Hematopoietic multipotent progenitor cell treated with erythropoietin and hydrocortisone succinate and interleukin-3 and kit ligand, for 6 days (in vitro differentiated cells): Measurements from ENCODE around the gene CCDC6.
"Not testable (repeated sequence)": the region's sequence is repeated elsewhere in the genome, so short reads cannot be mapped to it uniquely, and the experiment has no call there.

Source experiments
- DNase-seq: peaks from one replicate; pipeline ENCODE4 v3.0.0-alpha.2; 2015

The CCDC6 gene

DNA sequence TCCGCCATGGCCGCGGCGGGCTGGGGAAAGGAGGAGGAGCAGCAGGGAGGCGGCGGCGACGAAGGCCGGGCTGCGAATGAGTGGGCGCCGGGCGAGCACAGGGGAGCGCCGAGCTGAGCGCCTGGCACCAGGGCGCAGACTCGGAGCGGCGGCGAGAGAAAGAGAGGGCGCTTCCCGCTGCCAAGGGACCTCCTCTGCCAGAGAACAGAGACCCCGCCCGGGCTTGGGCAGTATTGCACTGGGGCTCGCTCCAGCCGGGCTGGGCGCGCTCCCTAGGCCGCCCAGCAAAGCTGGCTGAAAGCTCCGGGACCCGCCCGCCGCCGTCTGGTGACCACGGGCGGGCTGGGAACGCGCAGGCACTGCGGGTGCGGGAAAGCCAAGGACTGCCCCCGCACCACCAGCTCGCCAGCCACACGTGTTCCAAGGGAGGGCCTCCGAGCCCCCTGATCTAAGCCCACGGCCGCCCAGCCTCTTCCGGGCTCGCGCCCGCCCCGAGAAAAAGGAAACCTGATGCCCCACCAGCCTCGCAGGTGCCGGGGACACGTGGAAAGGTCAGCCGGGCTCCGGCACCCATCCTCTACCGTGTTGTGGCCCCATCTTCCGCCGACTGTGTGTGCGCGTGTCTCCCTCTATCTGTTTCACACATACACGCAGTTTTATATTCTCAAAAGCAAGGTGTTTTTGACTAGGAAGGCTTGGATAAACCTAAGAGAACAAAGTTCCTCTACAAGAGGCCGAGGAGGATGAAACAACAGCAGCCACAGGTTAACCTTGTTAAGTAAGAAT is at the start of gene CCDC6:
Gene CCDC6 (minus strand): TSS at position 140 of the 786 bp plus-strand sequence. CDS start 132 bp downstream, at position 8.
- peak; percentile 98 for DNase-seq

DNA sequence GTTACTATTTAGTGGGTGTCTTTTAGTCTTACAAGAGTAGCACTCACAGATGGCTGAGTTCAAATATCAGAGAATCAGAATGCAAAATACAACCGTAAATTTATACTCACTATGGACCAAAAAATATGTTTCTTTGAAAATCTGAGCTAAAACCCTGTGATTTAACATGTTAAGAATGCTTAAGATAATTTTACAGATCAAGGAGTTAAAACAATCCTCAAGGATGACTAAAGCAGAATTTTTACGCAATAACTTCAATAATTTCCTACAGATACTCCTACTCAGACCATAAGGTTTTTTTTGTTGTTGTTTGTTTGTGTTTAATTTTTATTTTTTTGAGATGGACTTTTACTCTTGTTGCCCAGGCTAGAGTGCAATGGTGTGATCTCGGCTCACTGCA is 47.9 kb upstream of the CCDC6 start:
- no peak for DNase-seq

DNA sequence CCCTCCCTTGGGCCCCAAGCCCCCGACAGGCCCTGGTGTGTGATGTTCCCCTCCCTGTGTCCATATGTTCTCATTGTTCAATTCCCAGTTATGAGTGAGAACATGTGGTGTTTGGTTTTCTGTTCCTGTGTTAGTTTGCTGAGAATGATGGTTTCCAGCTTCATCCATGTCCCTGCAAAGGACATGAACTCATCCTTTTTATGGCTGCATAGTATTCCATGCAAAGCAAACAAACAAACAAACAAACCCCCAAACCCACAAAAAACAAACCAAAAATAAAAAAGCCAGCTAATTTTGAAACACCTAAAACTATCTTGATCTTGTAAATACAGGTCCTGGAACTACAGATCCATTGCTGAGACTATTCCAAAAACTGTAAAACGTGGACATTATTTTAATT is 47.4 kb upstream of the CCDC6 start:
- not testable (repeated sequence) for DNase-seq

DNA sequence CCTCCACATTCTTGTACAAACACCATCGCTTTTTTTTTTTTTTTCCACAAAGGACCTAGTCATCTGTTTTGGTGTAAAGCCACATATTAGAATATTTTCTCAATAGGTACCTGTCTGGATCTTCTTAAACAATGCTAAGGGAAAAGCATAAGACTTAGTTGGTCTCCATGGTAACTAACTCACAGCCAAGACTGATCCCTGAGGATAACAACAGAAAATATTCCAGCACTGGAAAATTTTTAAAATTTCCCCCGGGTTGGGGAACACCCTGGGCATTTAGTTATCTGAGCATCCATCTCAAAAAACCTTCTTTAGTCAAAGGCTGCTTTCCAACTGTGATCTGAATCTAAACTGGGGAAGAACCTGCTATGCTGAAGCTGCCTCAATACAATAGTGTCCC is 43.7 kb upstream of the CCDC6 start:
- no peak for DNase-seq

DNA sequence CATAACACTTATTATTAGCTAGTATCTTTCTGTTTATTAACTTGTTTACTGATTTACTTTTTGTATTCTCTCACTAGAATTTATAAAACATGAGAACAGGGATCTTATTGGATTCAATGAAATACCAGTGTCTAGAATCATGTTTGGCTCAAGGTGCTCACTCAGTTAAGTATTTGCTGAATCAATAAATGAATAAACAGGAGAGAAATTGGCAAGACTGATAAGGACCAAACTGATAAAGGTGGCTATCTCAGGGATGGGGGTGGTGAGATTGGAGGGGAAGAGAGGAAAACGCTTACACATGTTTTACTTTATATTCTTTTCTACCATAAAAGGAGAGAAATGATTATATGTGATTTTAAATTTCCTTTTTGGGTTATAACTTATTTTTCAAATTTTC is 43.3 kb upstream of the CCDC6 start:
- DNase-seq = no peak

DNA sequence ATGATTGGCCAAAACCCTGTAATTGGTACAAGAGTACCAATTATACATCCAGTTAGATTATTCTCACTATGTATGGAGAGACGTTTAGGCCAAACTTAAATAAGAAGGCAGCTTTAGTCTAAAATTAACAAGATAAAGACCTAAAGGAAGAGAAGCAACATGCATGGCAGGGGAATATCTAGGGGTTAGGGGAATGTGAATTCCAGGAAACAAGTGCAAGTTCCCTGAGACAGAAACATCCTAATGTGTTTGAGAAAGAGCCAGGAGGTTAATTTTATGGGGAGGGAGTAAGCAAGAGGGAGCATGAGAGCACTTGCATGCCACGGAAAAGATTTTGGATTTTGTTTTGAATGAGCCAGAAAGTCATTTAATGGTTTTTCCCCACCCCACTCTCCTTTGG is 39.6 kb upstream of the CCDC6 start:
- no peak for DNase-seq

DNA sequence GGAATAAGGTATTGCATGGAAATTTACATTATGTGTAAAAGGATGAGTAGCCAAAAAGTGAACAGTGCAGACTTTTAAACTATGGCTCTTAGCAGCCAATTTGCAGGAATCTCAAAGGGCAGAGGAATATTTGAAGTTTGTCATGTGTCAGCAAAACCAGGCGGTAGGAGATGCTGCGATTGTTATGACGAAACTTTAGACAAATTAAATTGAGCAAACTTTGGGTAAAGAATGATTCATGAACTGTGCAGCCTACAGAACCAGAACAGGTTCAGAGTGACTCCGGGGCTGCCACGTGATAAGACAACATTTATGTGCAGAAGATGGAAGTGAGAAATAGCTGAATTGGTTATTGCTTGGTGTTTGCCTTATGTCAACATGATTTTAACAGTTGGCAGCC is 39.2 kb upstream of the CCDC6 start:
- DNase-seq = no peak

DNA sequence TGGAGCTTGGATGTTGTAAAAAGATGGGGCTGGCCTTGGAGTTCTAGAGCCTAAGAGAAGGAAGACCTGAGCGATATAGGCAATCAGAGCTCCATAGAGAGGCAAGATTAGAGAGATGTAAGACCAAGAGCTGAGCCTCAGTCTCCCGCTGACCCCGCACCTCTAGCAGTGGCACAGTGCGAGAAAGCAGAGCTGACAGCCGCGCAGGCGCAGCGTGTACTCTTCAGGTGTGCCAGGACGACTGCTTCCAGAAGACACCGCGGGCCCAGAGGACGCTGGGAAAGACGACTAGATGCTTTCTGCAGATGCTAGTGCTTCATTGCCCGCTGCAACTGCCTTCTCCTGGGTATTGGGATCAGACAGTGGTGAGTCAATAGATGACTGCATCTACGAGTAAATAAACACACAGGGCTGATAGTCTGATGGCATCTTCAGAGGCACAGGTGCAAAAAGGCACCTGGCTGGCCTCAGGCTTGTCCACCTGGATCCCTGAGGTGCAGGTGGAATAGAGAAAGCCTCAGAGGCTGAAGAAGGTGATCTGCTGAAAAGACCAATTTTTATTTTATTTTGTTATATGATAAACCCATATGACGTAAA is 38.1 kb upstream of the CCDC6 start:
- DNase-seq = no peak

DNA sequence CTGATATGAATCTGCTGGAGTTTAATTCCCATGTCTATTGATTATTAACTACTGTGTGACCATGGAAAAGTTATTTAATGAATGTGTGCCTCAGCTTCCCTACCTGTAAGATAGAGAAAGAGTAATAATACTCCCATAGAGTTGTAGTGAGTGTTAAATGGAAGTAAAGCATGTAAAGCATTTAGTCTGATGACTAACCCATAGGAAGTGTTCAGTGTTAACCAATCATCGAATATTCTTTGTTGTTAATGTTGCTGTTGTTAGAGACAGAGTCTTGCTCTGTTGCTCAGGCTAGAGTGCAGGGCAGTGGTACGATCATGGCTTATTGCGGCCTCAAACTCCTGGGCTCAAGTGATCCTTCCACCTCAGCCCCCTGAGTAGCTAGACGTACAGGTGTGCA is 36.2 kb upstream of the CCDC6 start:
- DNase-seq = no peak

DNA sequence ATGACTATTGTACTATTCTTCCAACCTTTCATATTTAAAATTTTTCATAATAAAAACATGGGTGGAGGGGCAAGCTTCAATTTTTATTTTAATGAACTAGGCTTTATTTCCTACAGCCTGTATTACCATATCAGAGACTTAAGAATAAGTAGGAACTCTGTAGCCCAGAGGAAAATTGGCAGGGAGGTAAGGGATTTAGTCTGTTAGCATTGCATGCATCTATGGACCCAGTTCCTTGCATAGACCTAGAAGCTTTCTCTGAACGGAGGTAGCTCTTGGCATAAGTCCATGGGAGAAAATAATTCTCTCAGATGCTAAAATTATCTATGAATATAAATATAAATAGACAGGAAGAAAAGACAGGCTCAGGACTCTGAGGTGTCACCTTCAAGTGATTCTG is 31.4 kb upstream of the CCDC6 start:
- DNase-seq = no peak

DNA sequence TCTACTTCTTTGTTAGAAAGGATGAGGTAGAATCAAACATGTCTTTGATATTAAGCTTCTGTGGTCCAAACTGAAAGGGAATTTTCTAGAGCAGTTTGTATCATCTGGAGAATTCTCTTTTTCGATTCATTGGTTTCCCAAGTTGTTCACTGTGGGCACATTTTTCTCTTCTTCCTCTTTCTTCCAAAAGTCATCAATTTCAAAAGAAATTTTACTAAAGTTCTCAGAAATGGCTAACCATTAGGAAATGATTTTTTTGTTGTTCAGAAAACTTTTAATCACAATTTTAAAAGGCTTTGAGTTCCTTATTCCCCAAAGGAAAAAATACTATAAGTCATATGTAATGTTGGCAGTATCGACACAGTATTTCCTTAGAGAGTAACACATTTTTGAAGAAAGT is 28.3 kb upstream of the CCDC6 start:
- DNase-seq = peak; percentile 14

DNA sequence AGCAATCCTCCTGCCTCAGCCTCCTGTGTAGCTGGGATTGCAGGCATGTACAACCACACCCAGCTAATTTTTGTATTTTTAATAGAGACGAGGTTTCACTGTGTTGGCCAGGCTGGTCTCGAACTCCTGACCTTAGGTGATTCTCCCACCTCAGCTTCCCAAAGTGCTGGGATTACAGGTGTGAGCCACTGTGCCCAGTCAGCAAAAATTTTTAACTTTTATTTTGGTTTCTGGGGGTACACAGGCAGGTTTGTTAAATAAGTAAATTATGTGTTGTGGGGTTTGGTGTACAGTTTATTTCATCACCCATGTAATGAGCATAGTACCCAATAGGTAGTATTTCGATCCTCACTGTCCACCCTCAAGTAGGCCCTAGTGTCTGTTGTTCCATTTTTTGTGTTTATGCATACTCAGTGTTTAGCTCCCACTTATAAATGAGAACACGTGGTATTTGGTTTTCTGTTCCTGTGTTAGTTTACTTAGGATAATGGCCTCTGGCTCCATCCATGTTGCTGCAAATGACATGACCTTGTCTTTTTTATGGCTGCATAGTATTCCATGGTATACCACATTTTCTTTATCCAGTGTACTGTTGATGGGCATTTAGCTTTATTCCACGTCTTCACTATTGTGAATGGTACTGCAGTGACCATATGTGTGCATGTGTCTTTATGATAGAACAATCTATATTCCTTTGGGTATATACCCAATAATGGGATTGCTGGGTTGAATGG is 24.6 kb upstream of the CCDC6 start:
- not testable (repeated sequence) for DNase-seq

DNA sequence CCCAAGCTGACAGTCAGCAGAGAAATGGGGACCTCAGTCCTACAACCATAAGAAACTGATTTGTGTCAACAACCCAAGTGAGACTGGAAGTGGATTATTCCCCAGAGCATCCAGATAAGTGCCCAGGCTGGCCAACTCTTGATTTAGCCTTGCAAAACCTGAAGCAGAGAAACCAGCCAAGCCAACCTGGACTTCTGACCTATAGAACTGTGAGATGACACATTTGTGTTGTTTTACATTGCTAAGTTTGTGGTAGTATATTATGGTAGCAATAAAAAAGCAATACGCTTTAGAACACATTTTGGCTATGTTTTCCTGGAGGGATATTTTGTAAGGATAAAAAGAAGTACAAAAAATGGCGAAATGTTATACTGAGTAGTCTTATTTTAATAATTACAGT is 19.7 kb upstream of the CCDC6 start:
- DNase-seq = no peak

DNA sequence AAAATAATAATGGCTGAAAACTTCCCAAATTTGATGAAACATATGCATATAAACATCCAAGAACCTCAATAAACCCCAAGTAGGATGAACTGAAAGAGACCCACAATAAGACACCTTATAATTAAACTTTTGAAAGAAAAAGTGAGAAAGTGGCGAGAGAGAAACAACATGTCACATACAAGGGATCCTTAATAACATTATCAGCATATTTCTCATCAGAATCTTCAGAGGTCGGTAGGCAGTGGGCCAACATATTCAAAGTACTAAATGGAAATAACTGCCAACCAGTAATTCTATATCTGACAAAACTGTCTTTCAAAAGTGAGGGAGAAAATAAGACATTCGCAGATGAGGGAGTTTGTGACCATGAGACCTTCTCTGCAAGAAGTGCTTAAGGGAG is 16.6 kb upstream of the CCDC6 start:
- DNase-seq = no peak

DNA sequence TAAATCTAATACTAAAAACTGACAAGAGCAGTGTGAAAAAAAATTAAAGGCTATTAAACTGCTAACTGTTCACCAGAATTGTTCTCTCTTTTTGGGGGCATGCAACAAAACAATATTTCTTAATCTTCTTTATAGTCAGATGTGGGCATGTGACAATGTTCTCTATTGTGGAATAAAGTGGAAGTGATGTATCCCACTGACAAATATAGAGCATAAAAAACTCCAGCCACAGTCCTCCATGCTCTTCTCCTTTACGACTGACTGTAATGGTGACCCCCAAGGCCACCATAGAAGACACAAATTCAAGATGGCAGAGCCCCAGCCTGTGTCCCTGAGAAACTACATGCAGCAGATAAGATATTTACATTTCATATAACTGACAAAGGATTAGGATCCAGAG is 11.6 kb upstream of the CCDC6 start:
- no peak for DNase-seq

DNA sequence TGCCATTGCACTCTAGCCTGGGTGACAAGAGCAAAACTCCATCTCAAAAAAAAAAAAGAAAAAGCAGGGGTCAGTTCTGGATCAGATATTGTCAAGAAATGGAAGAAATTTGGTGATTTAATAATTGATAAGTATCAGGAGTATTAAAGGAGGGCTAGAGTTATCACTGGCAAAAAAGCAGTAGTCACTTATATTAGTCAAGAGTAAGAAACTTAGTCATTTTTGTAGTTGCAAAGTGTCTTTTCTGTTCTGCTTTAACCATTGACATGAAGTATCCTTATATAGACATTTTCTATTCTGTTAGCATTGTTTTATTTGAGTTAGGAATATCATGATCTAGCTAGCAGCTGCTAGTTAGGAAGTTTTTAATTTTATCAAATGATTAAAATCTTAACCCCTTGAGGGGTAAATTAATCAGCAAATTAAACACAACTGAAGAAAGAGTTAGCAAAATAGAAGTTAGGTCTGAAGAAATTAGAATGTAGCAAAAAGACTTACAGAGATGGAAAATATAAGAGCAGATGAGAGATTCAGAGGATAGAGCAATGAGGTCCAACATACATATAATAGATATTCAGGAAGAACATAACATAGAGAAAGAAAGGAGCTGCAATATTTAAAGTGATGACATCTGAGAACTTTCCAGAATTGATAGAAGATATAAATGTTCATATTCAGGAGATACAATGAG is 7.3 kb upstream of the CCDC6 start:
- DNase-seq = no peak

DNA sequence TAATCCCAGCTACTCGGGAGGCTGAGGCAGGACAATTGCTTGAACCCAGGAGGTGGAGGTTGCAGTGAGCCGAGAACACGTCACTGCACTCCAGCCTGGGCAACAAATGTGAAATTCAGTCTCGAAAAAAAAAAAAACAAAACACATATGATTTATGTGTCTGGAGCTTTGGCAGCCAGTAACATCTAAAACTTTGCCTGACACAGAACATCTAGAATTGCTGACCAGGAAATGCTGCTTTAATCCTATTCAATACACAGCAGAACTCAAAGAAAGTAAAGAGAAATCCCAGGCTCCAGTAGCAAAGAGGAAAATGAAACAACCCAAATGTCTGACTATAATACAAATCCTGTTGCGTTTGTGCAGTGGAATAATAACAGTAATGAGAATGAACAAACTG is 4.5 kb upstream of the CCDC6 start:
- no peak for DNase-seq

DNA sequence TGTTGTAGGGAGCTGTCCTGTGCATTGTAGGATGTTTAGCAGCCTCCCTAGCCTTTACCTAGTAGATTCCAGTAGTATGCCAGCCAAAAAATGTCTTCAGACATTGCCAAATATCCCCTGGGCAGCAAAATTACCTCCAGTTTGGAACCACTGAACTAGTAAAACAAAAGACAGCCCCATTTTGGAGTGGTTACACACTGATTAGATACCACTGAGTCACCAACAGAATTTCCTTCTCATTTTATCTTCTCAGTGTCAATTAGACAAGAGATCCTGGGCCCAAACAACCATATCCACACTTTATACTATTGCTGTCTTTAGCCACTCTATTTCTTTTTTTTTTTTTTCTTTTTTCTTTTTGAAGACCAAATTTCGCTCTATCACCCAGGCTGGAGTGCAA is 3.5 kb upstream of the CCDC6 start:
- DNase-seq = peak; percentile 58

DNA sequence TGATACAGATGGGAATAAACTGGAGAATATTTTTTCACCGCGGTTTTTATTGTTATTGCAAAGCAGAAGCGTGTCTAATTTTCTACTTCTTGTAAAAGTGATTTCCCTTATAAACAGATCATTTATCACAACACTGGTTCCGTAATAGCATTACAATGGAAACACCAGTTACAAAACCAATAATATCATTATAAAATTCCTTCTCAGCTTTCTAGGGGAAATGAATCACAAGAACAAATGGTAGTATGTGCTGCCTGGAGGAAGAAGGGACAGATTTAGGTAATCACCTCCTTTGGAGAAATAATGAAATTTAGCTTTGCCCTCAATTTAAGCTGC is 2.4 kb upstream of the CCDC6 start:
- no peak for DNase-seq

DNA sequence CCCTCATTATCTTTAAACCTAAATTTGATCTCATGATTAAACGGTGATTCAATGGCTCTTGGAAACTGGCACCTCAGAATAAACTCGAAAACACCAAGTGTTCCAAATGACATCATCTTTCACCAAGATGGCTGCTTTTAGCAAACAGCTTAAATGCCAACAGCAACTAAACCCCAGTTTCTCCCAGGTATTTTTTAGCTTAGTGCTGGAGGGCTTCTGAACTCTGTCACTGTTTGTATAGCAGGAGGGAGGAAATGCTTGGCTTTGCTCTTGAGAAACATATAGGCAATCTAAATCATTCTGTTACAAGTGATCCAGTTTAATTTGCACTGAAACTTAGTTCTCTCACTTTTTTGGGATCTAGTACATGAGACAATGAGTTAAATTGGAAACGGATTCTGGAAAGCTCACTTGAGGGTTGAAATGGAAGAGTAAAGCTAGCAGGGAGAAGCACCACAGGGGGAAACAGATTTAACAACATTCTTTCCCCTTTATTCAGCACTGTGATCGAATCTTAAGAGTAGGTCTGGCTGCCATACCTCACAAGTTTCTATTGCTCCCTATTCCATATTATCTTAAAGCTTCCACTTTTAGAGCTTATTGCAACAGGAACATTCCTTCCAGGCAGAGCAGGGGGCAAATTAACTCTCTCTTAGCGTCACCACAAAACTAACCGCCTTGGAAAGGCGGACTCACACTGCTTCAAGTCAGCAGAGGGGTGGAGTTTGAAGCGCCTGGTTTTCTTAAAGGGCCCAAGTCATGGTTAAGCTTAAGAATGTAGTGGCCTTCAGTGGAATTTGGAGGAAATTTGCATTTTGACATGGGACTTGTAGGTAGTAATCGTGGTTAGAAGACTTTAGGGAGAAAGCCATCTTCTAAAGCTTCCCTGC is 1.8 kb upstream of the CCDC6 start:
- peak; percentile 94 for DNase-seq

DNA sequence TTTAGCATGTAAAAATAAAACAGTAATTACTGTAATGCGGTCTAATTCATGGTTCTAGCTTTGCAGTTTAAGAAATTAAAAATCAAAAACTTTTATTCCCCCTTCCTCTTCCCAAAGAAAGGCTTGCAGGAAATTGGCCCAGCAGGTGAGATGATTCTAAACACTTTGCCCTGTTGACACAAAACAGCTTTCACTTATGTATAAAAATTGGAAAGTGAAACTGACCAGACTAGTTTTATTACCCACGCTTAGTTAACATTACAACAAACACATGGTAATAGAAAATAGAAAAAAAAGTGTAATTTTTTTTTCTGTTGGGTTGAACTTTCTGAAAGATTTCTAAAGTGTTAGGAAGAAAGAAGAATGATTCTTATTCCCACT is 1.2 kb upstream of the CCDC6 start:
- no peak for DNase-seq

DNA sequence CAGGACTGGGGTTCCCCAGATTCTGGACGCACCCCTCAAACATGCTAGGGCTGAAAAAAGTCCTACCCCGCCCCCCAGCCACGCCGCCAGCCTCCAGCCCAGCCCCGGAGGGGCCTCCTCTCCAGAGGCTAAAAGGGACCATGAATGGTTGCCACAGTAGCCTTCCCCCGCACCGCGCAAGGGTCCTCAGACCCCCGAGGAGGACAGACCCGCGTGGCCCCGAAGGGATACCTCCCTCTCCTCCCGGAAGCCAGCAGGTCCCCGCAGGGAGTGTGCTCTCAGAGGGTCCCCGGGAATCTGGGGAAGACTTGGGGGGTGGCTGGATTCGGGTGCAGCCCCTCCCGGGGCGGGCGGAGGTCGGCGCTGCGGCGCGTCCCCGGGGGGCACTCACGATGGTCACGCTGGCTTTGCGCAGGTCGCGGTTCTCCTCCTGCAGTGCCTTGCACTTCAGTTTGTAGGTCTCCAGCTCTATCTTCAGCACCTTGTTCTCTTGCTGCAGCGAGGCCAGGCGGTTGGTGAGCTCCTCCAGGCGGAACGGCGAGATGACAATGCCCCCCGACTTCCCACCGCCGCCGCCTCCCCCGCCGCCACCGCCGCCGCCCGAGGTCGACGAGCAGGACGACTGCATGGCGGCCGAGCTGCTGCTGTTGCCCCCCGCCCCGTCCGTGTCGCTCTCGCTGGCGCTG is 482 bp downstream of the CCDC6 start:
- peak; percentile 39 for DNase-seq
